Gastroesophageal sphincter (tissue), 3 donors: ENCODE data around the gene CGRRF1.

ENCODE experiments used
- POLR2A ChIP-seq, 2 donors: fragments of 450-650 bp; IDR thresholded peaks; one replicate each; pipeline ENCODE4 v1.6.1; 2017; ENCODE audit warnings: antibody characterized with exemption in 2 of 2, mild to moderate bottlenecking in 2 of 2, moderate library complexity in 1 of 2
- POLR2AphosphoS5 ChIP-seq: sonication (generic); formaldehyde crosslinking; IDR thresholded peaks from one replicate; pipeline ENCODE4 v1.6.1; 2017; ENCODE audit warnings: antibody characterized with exemption
- TF ChIP-seq, protein P1 (sequence below), 4 experiments: fragments of 200-600 bp in 2 of 4; fragments of 450-650 bp in 2 of 4; sonication (generic) in 1 of 4; IDR thresholded peaks; one replicate each; pipeline ENCODE4 v1.5.1; 2017 to 2019; ENCODE audit warnings: antibody characterized with exemption in 4 of 4, mild to moderate bottlenecking in 2 of 4, moderate library complexity in 2 of 4

DNA sequence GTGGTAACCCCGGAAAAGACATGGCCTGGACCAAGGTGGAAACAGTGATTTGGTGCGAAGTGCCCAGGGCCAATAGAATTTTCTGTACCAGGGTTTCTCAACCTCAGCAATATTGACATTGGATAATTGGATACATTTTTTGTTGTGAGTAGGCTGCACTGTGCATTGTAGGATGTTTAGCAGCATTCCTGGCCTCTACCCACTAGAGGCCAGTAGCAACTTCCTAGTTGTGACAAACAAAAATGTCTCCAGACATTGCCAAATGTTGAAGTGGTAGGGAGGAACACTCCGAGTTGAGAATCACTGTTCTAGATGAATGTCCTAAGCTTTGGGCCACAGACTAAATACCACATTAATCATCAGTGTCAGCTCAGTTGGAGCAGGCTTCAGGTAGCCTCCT is 6.2 kb upstream of the CGRRF1 start:
- TF ChIP-seq POLR2AphosphoS5 (no peak), POLR2A (IDR thresholded peaks at IDR 0.05) (no peak)
- TF ChIP-seq, protein P1, sequence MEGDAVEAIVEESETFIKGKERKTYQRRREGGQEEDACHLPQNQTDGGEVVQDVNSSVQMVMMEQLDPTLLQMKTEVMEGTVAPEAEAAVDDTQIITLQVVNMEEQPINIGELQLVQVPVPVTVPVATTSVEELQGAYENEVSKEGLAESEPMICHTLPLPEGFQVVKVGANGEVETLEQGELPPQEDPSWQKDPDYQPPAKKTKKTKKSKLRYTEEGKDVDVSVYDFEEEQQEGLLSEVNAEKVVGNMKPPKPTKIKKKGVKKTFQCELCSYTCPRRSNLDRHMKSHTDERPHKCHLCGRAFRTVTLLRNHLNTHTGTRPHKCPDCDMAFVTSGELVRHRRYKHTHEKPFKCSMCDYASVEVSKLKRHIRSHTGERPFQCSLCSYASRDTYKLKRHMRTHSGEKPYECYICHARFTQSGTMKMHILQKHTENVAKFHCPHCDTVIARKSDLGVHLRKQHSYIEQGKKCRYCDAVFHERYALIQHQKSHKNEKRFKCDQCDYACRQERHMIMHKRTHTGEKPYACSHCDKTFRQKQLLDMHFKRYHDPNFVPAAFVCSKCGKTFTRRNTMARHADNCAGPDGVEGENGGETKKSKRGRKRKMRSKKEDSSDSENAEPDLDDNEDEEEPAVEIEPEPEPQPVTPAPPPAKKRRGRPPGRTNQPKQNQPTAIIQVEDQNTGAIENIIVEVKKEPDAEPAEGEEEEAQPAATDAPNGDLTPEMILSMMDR (IDR thresholded peaks at IDR 0.05), result no peak
